ENCODE measurements around the gene MCC. TPM values are rescaled to one million over a fixed set of nuclear protein-coding genes. Genes with fewer than 3 reads are reported as not detected.
A peak's percentile ranks its signal among the peaks of the same experiment; 100 is the strongest.

The MCC gene
- total RNA-seq, 1 donor from 2014 or later = 22.7 TPM

GRCh38 chr5:113236536-113237288 lies 251.5 kb downstream of the MCC start:
- Mint-ChIP-seq H3K4me3 (ENCODE audit: unreplicated experiment) (no peak overlapping the region), H3K9me3 (ENCODE audit: unreplicated experiment) (no peaks in the 10 kb centered on the region), H3K36me3 (ENCODE audit: low read depth, unreplicated experiment) (no peaks in the 10 kb centered on the region), H3K27me3 (ENCODE audit: unreplicated experiment) (no peaks in the 10 kb centered on the region), H3K4me1 (ENCODE audit: unreplicated experiment) (peaks cover 29% of the 10 kb centered on the region), H3K27ac (ENCODE audit: unreplicated experiment) (no peak overlapping the region)
- DNase-seq (ENCODE audit: low spot score) = no peak
- TF ChIP-seq CTCF (IDR thresholded peaks at IDR 0.05; ENCODE audit: unreplicated experiment) = no peak

- Mint-ChIP-seq H3K4me1 (ENCODE audit: unreplicated experiment) (peaks cover 29% of the 10 kb centered on the region), H3K36me3 (ENCODE audit: low read depth, unreplicated experiment) (no peaks in the 10 kb centered on the region), H3K4me3 (ENCODE audit: unreplicated experiment) (no peak overlapping the region), H3K9me3 (ENCODE audit: unreplicated experiment) (no peaks in the 10 kb centered on the region), H3K27ac (ENCODE audit: unreplicated experiment) (no peak overlapping the region), H3K27me3 (ENCODE audit: unreplicated experiment) (no peaks in the 10 kb centered on the region)
- DNase-seq (ENCODE audit: low spot score) = no peak
- TF ChIP-seq CTCF (IDR thresholded peaks at IDR 0.05; ENCODE audit: unreplicated experiment) = no peak
Observed at GRCh38 chr5:113235884-113236283, 252.4 kb downstream of the MCC start.

GRCh38 chr5:113234546-113234945 lies 253.7 kb downstream of the MCC start:
- Mint-ChIP-seq H3K27me3 (ENCODE audit: unreplicated experiment) (no peaks in the 10 kb centered on the region), H3K9me3 (ENCODE audit: unreplicated experiment) (no peaks in the 10 kb centered on the region), H3K4me3 (ENCODE audit: unreplicated experiment) (no peak overlapping the region), H3K27ac (ENCODE audit: unreplicated experiment) (peak overlapping the region; percentile 70), H3K36me3 (ENCODE audit: low read depth, unreplicated experiment) (no peaks in the 10 kb centered on the region), H3K4me1 (ENCODE audit: unreplicated experiment) (peaks cover 29% of the 10 kb centered on the region)
- DNase-seq (ENCODE audit: low spot score) = no peak
- no peak for TF ChIP-seq CTCF (IDR thresholded peaks at IDR 0.05; ENCODE audit: unreplicated experiment)

- H3K27me3 Mint-ChIP-seq (ENCODE audit: unreplicated experiment) = no peaks in the 10 kb centered on the region
- no peaks in the 10 kb centered on the region for H3K9me3 Mint-ChIP-seq (ENCODE audit: unreplicated experiment)
- no peaks in the 10 kb centered on the region for H3K36me3 Mint-ChIP-seq (ENCODE audit: low read depth, unreplicated experiment)
- H3K27ac Mint-ChIP-seq (ENCODE audit: unreplicated experiment) = no peak overlapping the region
- no peak for TF ChIP-seq CTCF (IDR thresholded peaks at IDR 0.05; ENCODE audit: unreplicated experiment)
- H3K4me3 Mint-ChIP-seq (ENCODE audit: unreplicated experiment) = no peak overlapping the region
- no peak for DNase-seq (ENCODE audit: low spot score)
- H3K4me1 Mint-ChIP-seq (ENCODE audit: unreplicated experiment) = peaks cover 29% of the 10 kb centered on the region
Observed at GRCh38 chr5:113233606-113234005, 254.6 kb downstream of the MCC start.

GRCh38 chr5:113232667-113233066 lies 255.6 kb downstream of the MCC start:
- H3K9me3 Mint-ChIP-seq (ENCODE audit: unreplicated experiment) = no peaks in the 10 kb centered on the region
- no peaks in the 10 kb centered on the region for H3K27me3 Mint-ChIP-seq (ENCODE audit: unreplicated experiment)
- TF ChIP-seq CTCF (IDR thresholded peaks at IDR 0.05; ENCODE audit: unreplicated experiment) = no peak
- DNase-seq (ENCODE audit: low spot score) = no peak
- no peaks in the 10 kb centered on the region for H3K36me3 Mint-ChIP-seq (ENCODE audit: low read depth, unreplicated experiment)
- H3K4me1 Mint-ChIP-seq (ENCODE audit: unreplicated experiment) = peaks cover 28% of the 10 kb centered on the region
- no peak overlapping the region for H3K27ac Mint-ChIP-seq (ENCODE audit: unreplicated experiment)
- no peak overlapping the region for H3K4me3 Mint-ChIP-seq (ENCODE audit: unreplicated experiment)

Data from endothelial cell (in vitro differentiated cells).